ENCODE measurements around the gene SPIRE1. TPM values are rescaled to one million over a fixed set of nuclear protein-coding genes. Genes with fewer than 3 reads are reported as not detected.
"Not testable (repeated sequence)": the region's sequence is repeated elsewhere in the genome, so short reads cannot be mapped to it uniquely, and the experiment has no call there.

Gene SPIRE1
- total RNA-seq, 4 donors from 2014 or later = 25.3 to 39.5 (median 30.6) TPM

DNA sequence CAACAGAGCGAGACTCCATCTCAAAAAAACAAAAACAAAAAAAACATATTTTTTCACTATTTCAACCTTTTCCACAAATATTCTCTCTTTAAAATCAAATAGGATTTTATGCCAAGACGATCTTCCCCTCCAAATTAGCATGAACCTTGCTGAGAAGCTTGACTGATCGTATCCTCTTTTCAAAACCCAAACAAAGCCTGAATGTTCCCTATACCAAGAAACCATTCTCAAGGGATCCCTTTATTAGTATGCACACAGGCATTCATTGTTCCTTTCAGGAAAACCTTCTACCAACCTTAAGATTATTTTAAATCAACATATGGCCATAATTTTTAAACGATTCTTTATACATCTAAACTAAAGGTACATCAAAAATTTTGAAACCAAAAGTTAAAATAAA is 6.3 kb downstream of the SPIRE1 start:
- no peak for TF ChIP-seq POLR2A (IDR thresholded peaks at IDR 0.05)
- TF ChIP-seq, protein P1, sequence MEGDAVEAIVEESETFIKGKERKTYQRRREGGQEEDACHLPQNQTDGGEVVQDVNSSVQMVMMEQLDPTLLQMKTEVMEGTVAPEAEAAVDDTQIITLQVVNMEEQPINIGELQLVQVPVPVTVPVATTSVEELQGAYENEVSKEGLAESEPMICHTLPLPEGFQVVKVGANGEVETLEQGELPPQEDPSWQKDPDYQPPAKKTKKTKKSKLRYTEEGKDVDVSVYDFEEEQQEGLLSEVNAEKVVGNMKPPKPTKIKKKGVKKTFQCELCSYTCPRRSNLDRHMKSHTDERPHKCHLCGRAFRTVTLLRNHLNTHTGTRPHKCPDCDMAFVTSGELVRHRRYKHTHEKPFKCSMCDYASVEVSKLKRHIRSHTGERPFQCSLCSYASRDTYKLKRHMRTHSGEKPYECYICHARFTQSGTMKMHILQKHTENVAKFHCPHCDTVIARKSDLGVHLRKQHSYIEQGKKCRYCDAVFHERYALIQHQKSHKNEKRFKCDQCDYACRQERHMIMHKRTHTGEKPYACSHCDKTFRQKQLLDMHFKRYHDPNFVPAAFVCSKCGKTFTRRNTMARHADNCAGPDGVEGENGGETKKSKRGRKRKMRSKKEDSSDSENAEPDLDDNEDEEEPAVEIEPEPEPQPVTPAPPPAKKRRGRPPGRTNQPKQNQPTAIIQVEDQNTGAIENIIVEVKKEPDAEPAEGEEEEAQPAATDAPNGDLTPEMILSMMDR (IDR thresholded peaks at IDR 0.05) = no peak
- Histone ChIP-seq H3K9me3 (no peaks in the 10 kb centered on the region), H3K27ac (no peak overlapping the region), H3K36me3 (no peaks in the 10 kb centered on the region), H3K27me3 (no peaks in the 10 kb centered on the region), H3K4me3 (replicated peaks in 1 of 3) (no peak overlapping the region), H3K4me1 (peaks cover 0 to 4% of the 10 kb centered on the region in 2 donors)
- DNase-seq = no peak
- intact Hi-C loops (cut with DNase I) = no loop called here
- WGBS, 2 donors = 84 to 85% methylated on average over 4 of the region's 4 CpGs

DNA sequence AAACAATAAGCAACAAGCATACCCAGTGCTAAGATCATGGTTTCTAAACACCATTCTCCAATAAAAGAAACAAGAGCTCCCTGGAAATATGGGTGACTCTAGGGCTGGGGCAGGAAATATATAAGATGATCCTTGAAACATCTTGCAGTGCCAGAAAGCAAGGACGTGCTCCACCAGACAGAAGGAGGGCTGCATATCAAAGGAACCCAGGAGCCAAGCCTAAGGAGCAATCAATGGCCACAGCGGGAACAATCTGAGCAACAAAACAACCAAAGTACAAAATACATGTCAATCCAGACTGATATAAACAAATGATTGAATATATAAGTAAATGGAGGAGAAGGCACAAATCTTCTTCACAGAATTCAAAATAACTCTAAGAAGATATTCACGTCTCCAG is 10.1 kb downstream of the SPIRE1 start:
- Histone ChIP-seq H3K27me3 (no peaks in the 10 kb centered on the region), H3K27ac (no peak overlapping the region), H3K4me3 (replicated peaks in 1 of 3) (no peak overlapping the region), H3K9me3 (no peaks in the 10 kb centered on the region), H3K36me3 (no peaks in the 10 kb centered on the region), H3K4me1 (peaks cover 11 to 15% of the 10 kb centered on the region in 2 donors)
- WGBS, 2 donors = 86 to 87% methylated on average over 3 of the region's 3 CpGs
- TF ChIP-seq, protein P1 (IDR thresholded peaks at IDR 0.05) = no peak
- TF ChIP-seq POLR2A (IDR thresholded peaks at IDR 0.05) = no peak
- intact Hi-C loops (cut with DNase I) = no loop called here
- DNase-seq = no peak

DNA sequence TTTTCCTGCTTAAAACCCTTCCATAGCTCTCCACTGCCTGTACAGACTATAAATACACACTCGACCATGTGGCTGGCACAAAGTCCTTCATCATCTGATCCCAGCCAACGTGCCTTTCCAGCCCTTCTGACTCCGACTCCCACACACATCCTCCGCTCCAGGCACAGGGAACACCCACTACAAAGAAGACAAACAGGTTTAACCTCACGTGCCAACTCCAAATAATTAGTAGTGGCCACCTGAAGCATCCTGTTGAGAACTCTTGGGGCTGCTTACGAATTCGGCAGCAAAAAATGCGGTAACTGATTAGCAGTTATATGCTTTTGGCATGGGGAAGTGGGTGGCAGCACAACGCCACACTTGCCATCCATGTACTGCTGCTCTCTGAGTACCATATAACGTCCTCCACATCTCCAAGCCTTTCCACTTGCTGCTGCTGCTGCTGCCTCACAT is 12.1 kb downstream of the SPIRE1 start:
- TF ChIP-seq, protein P1 (IDR thresholded peaks at IDR 0.05) = no peak
- TF ChIP-seq POLR2A (IDR thresholded peaks at IDR 0.05) = no peak
- Histone ChIP-seq H3K9me3 (no peaks in the 10 kb centered on the region), H3K4me1 (peaks cover 11 to 15% of the 10 kb centered on the region in 2 donors), H3K27me3 (no peaks in the 10 kb centered on the region), H3K27ac (peak overlapping the region in 1 of 3 donors; percentile 47), H3K4me3 (replicated peaks in 1 of 3) (no peak overlapping the region), H3K36me3 (no peaks in the 10 kb centered on the region)
- peak; percentile 79 to 84 for DNase-seq
- intact Hi-C loops (cut with DNase I) = no loop called here
- 30 to 44% methylated on average over 10 of the region's 10 CpGs for WGBS, 2 donors

DNA sequence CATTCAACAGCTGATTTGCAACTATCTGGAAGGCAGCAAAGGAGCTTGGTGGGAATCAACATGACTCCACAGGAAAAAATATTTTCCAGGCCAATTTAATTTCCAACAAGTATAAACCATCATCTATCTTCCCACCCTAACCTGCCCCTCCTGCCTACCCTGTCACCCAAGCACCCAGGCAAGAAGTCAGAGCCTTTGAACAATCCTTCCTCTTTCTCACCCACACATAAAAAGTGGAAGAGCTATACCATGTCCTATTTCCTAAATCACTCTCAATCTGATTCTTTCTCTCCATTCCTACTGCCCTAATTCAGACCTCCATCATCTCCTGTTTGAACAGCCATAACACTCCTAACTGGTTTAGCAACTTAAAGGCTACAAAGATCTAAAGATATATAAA is 12.7 kb downstream of the SPIRE1 start:
- no peaks in the 10 kb centered on the region for H3K9me3 ChIP-seq
- no peak for TF ChIP-seq POLR2A (IDR thresholded peaks at IDR 0.05)
- TF ChIP-seq, protein P1 (IDR thresholded peaks at IDR 0.05) = no peak
- peak overlapping the region in 1 of 3 donors; percentile 47 for H3K27ac ChIP-seq
- DNase-seq = no peak
- intact Hi-C loops (cut with DNase I) = no loop called here
- H3K36me3 ChIP-seq = no peaks in the 10 kb centered on the region
- H3K4me3 ChIP-seq (replicated peaks in 1 of 3) = no peak overlapping the region
- peaks cover 11 to 15% of the 10 kb centered on the region in 2 donors for H3K4me1 ChIP-seq
- H3K27me3 ChIP-seq = no peaks in the 10 kb centered on the region

DNA sequence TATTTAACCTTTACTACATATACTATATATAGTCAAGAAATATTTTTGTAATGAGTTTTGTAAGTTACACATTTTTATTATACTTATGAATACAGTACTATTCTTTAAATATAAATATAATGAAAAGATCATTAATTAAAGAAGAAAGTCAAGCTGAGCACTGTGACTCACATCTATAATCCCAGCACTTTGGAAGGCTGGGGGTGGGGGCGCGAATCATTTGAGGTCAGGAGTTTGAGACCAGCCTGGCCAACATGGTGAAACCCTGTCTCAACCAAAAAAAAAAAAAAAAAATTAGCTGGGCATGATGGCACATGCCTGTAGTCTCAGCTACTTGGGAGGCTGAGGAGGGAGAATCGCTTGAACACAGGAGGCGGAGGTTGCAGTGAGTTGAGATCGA is 14.2 kb downstream of the SPIRE1 start:
- H3K4me3 ChIP-seq (replicated peaks in 1 of 3); H3K9me3 ChIP-seq; intact Hi-C loops (cut with DNase I); H3K36me3 ChIP-seq; DNase-seq; H3K27ac ChIP-seq; H3K27me3 ChIP-seq: not testable (repeated sequence)
- H3K4me1 ChIP-seq = peaks cover 11 to 16% of the 10 kb centered on the region in 2 donors
- 97 to 99% methylated on average over 5 of the region's 5 CpGs for WGBS, 2 donors

DNA sequence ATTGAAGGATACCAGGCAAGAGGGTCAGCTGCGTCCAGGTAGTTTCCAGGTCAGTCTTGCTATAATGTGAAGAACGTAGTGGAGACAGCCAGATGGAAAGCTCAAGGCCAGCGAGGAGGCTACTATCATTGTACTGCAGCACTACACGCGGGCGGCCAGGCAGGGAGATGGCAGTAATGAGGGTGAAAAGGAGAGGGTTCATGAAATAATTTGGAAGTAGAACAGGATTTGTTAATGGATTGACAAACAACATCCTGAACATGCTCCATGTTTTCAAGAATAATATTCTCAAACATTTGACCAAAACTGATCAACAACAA is 17.1 kb downstream of the SPIRE1 start:
- intact Hi-C loops (cut with DNase I) = no loop called here
- Histone ChIP-seq H3K4me3 (replicated peaks in 1 of 3) (no peak overlapping the region), H3K4me1 (peaks cover 11 to 18% of the 10 kb centered on the region in 2 donors), H3K27me3 (no peaks in the 10 kb centered on the region), H3K9me3 (no peaks in the 10 kb centered on the region), H3K27ac (no peak overlapping the region), H3K36me3 (no peaks in the 10 kb centered on the region)
- 91 to 93% methylated on average over 6 of the region's 6 CpGs for WGBS, 2 donors
- DNase-seq = no peak
- no peak for TF ChIP-seq POLR2A (IDR thresholded peaks at IDR 0.05)
- TF ChIP-seq, protein P1 (IDR thresholded peaks at IDR 0.05) = no peak
